ENCODE results near the gene DPYD. TPM values are rescaled to one million over a fixed set of nuclear protein-coding genes. Genes with fewer than 3 reads are reported as not detected.
A peak's percentile ranks its signal among the peaks of the same experiment; 100 is the strongest.

DPYD gene
- total and polyA plus RNA-seq, 10 of the 15 experiments (the other 5 are each of a cell fraction or from before 2014, with no cell fraction given): 5.7 to 23.8 (median 10.2) TPM

GRCh38 chr1:97033949-97034348 is 886.9 kb downstream of the DPYD start:
- Histone ChIP-seq H3K36me3 (ENCODE audit: control insufficient read depth in 2 of 2, insufficient read depth in 2 of 2, low read length in 1 of 2) (no peaks in the 10 kb centered on the region), H3K4me1 (ENCODE audit: control insufficient read depth, insufficient read depth, low read length) (no peaks in the 10 kb centered on the region), H3K79me2 (ENCODE audit: control insufficient read depth, insufficient read depth, low read length) (no peaks in the 10 kb centered on the region), H3K9me3 (replicated peaks; ENCODE audit: control insufficient read depth, insufficient read depth, low read length) (no peaks in the 10 kb centered on the region), H3K4me2 (ENCODE audit: control insufficient read depth, insufficient read depth) (no peak overlapping the region), H4K20me1 (ENCODE audit: control insufficient read depth, insufficient read depth) (no peaks in the 10 kb centered on the region), H3K27ac (ENCODE audit: control insufficient read depth, insufficient read depth) (no peak overlapping the region), H3K27me3 (replicated peaks in 1 of 2; ENCODE audit: control insufficient read depth in 2 of 2, insufficient read depth in 2 of 2, low read length in 1 of 2) (no peaks in the 10 kb centered on the region), H2AFZ (ENCODE audit: control insufficient read depth, low read depth, low read length) (no peak overlapping the region), H3K9ac (ENCODE audit: control insufficient read depth, insufficient read depth, low read length) (no peak overlapping the region), H3K4me3 (no peak overlapping the region)
- FAIRE-seq (no peak), DNase-seq (ENCODE audit: low read depth, low spot score) (no peak), ATAC-seq (peak; percentile 55; the same call in 2 of the 3 replicates)
- TF ChIP-seq SMARCA5 (IDR thresholded peaks at IDR 0.05) (no peak), KAT2A (conservative IDR thresholded peaks at IDR 0.05; ENCODE audit: control insufficient read depth, low read depth, low read length) (no peak), CBX5 (IDR thresholded peaks at IDR 0.05; ENCODE audit: low read depth) (no peak), RELB (IDR thresholded peaks at IDR 0.05; ENCODE audit: low read depth) (no peak), FOS (IDR thresholded peaks at IDR 0.05; ENCODE audit: borderline replicate concordance, extremely low read depth, insufficient read length) (no peak), RBBP5 (conservative IDR thresholded peaks at IDR 0.05) (no peak), STAT3 (IDR thresholded peaks at IDR 0.05; ENCODE audit: low read depth, low read length) (no peak), ATF2 (IDR thresholded peaks at IDR 0.05; ENCODE audit: low read length) (no peak), SUZ12 (IDR thresholded peaks at IDR 0.05; ENCODE audit: unreplicated experiment) (no peak), HSF1 (IDR thresholded peaks at IDR 0.05; ENCODE audit: low read depth, low read length) (no peak), SRF (IDR thresholded peaks at IDR 0.05; ENCODE audit: low read depth in 2 of 2, low read length in 2 of 2) (no peak), NKRF (conservative IDR thresholded peaks at IDR 0.05) (no peak)
- RAD21 ChIA-PET (ENCODE audit: unreplicated experiment): no interaction called here
- BruUV-seq (replicated peaks): no TSS peak
- CTCF ChIA-PET: no interaction called here
- in situ Hi-C loops (cut with MboI): no loop called here
- POLR2A ChIA-PET: no interaction called here
- 0% methylated on average over 2 of the region's 2 CpGs for WGBS (ENCODE audit: insufficient coverage, insufficient replicate concordance, low lambda C conversion rate, missing lambda C conversion rate)
- intact Hi-C loops (cut with micrococcal nuclease; ENCODE audit: unreplicated experiment): no loop called here
- SMC1A ChIA-PET (ENCODE audit: uncharacterized antibody, unreplicated experiment): interaction anchor here (1.0 to 1.5 kb wide), 3 partner anchors 10 to 1009 kb away, joined by 3 read pairs; no protein-coding TSS in a partner anchor

All from GM12878 (cell line).